ENCODE data around the gene TTC6.
A peak's percentile ranks its signal among the peaks of the same experiment; 100 is the strongest.
"Not testable (repeated sequence)": the region's sequence is repeated elsewhere in the genome, so short reads cannot be mapped to it uniquely, and the experiment has no call there.

Gene TTC6

GRCh38 chr14:37594971-37595808 is at the start of gene TTC6, which contains the start of gene FOXA1:
TTC6 (plus strand) TSS chr14:37595629; CDS start chr14:37622065, 26,436 bp downstream.
FOXA1 (minus strand) TSS chr14:37595249; CDS start chr14:37594972, 277 bp downstream.
- TF ChIP-seq CTCF (conservative IDR thresholded peaks at IDR 0.05; ENCODE audit: low read depth, low read length), result no peak
- H3K4me3 ChIP-seq (ENCODE audit: low read length), result peak within 1 kb of the TSS; percentile 44

GRCh38 chr14:37546621-37547447 is 48.6 kb upstream of the TTC6 start:
- no peak overlapping the region for H3K4me3 ChIP-seq (ENCODE audit: low read length)
- no peak for DNase-seq (ENCODE audit: low read depth)
- no peak for TF ChIP-seq CTCF (conservative IDR thresholded peaks at IDR 0.05; ENCODE audit: low read depth, low read length)

More at GRCh38 chr14:37594971-37595808, at the start of gene TTC6, which contains the start of gene FOXA1:
- DNase-seq (ENCODE audit: low read depth), result no peak

- TF ChIP-seq CTCF (conservative IDR thresholded peaks at IDR 0.05; ENCODE audit: low read depth, low read length), result no peak
- H3K4me3 ChIP-seq (ENCODE audit: low read length), result no peak overlapping the region
- DNase-seq (ENCODE audit: low read depth), result no peak
Measured at GRCh38 chr14:37550511-37550910, 44.9 kb upstream of the TTC6 start.

GRCh38 chr14:37551119-37551518 is 44.3 kb upstream of the TTC6 start:
- no peak overlapping the region for H3K4me3 ChIP-seq (ENCODE audit: low read length)
- DNase-seq (ENCODE audit: low read depth), result no peak
- no peak for TF ChIP-seq CTCF (conservative IDR thresholded peaks at IDR 0.05; ENCODE audit: low read depth, low read length)

GRCh38 chr14:37553935-37554550 is 41.4 kb upstream of the TTC6 start:
- no peak for TF ChIP-seq CTCF (conservative IDR thresholded peaks at IDR 0.05; ENCODE audit: low read depth, low read length)
- no peak for DNase-seq (ENCODE audit: low read depth)
- no peak overlapping the region for H3K4me3 ChIP-seq (ENCODE audit: low read length)

GRCh38 chr14:37555596-37555995 is 39.8 kb upstream of the TTC6 start:
- H3K4me3 ChIP-seq (ENCODE audit: low read length), result not testable (repeated sequence)

GRCh38 chr14:37558740-37559139 is 36.7 kb upstream of the TTC6 start:
- no peak overlapping the region for H3K4me3 ChIP-seq (ENCODE audit: low read length)
- TF ChIP-seq CTCF (conservative IDR thresholded peaks at IDR 0.05; ENCODE audit: low read depth, low read length), result no peak
- DNase-seq (ENCODE audit: low read depth), result no peak

More at GRCh38 chr14:37555596-37555995, 39.8 kb upstream of the TTC6 start:
- DNase-seq (ENCODE audit: low read depth), result not testable (repeated sequence)

All from retinal pigment epithelial cell (primary cell).